ENCODE data around the gene C2CD5. TPM values are rescaled to one million over a fixed set of nuclear protein-coding genes. Genes with fewer than 3 reads are reported as not detected.

The C2CD5 gene
- total and polyA plus RNA-seq, 12 donors = 13.8 to 38.9 (median 27.4) TPM

DNA sequence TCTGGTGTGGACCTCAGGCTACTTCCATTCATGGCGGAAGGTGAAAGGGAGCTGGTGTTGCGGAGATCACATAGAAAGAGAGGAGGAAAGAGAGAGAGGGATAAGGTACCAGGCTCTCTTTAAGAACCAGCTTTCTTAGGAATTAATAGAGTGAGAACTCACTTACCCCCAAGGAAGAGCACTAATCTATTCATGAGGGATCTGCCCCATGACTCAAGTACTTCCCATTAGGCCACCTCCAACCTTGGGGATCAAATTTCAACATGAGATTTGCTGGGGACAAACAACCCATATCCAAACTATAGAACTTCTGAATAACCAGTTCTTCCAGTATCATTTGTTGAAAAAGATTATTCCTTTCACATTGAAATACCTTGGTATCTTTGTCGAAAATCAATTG, 34.0 kb upstream of the C2CD5 start:
- Histone ChIP-seq H3K9me3 (replicated peaks in 1 of 3) (no peaks in the 10 kb centered on the region), H3K4me3 (no peak overlapping the region), H3K27me3 (no peaks in the 10 kb centered on the region), H3K27ac (no peak overlapping the region), H3K4me1 (replicated peaks in 1 of 2) (no peaks in the 10 kb centered on the region), H3K36me3 (replicated peaks in 1 of 2) (no peaks in the 10 kb centered on the region)
- DNase-seq = no peak
- TF ChIP-seq, protein P1, sequence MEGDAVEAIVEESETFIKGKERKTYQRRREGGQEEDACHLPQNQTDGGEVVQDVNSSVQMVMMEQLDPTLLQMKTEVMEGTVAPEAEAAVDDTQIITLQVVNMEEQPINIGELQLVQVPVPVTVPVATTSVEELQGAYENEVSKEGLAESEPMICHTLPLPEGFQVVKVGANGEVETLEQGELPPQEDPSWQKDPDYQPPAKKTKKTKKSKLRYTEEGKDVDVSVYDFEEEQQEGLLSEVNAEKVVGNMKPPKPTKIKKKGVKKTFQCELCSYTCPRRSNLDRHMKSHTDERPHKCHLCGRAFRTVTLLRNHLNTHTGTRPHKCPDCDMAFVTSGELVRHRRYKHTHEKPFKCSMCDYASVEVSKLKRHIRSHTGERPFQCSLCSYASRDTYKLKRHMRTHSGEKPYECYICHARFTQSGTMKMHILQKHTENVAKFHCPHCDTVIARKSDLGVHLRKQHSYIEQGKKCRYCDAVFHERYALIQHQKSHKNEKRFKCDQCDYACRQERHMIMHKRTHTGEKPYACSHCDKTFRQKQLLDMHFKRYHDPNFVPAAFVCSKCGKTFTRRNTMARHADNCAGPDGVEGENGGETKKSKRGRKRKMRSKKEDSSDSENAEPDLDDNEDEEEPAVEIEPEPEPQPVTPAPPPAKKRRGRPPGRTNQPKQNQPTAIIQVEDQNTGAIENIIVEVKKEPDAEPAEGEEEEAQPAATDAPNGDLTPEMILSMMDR (IDR thresholded peaks at IDR 0.05) = no peak
- WGBS, 4 donors = 93 to 98% (median 96%) methylated on average over 3 of the region's 3 CpGs
- intact Hi-C loops (cut with DNase I) = no loop called here

- H3K27ac ChIP-seq = no peak overlapping the region
- no peak for TF ChIP-seq POLR2A (IDR thresholded peaks at IDR 0.05)
- TF ChIP-seq, protein P1 (IDR thresholded peaks at IDR 0.05) = no peak
- WGBS, 4 donors = 86 to 95% (median 91%) methylated on average over 1 of the region's 1 CpG
- no peak overlapping the region for H3K4me3 ChIP-seq
- no peaks in the 10 kb centered on the region for H3K36me3 ChIP-seq (replicated peaks in 1 of 2)
- intact Hi-C loops (cut with DNase I) = no loop called here
- DNase-seq = no peak
- H3K4me1 ChIP-seq (replicated peaks in 1 of 2) = no peaks in the 10 kb centered on the region
- no peaks in the 10 kb centered on the region for H3K9me3 ChIP-seq (replicated peaks in 1 of 3)
- no peaks in the 10 kb centered on the region for H3K27me3 ChIP-seq
Observed at GRCh38 chr12:22577667-22578066, 33.3 kb upstream of the C2CD5 start.

DNA sequence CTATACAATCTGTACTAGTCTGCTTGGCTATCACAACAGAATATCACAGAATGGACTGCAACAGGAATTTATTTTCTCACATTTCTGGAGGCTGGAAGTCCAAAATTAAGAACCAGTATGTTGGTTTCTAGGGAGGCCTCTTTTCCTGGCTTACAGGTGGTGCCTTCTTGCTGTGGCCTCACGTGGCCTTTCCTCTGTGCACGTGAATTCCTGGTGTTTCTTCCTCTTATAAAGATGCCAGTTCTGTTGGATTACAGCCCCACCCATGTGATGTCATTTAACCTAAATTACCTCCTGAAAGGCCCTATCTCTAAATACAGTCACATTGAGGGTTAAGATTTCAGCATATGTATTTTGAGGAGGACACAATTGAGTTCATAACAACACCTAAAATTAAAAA, 32.1 kb upstream of the C2CD5 start:
- Histone ChIP-seq H3K27me3 (no peaks in the 10 kb centered on the region), H3K4me1 (replicated peaks in 1 of 2) (no peaks in the 10 kb centered on the region), H3K4me3 (no peak overlapping the region), H3K9me3 (replicated peaks in 1 of 3) (no peaks in the 10 kb centered on the region), H3K36me3 (replicated peaks in 1 of 2) (no peaks in the 10 kb centered on the region), H3K27ac (no peak overlapping the region)
- no peak for DNase-seq
- TF ChIP-seq, protein P1 (IDR thresholded peaks at IDR 0.05) = no peak
- intact Hi-C loops (cut with DNase I) = no loop called here
- 79 to 94% (median 89%) methylated on average over 2 of the region's 2 CpGs for WGBS, 4 donors

GRCh38 chr12:22576065-22576464, 31.7 kb upstream of the C2CD5 start:
- TF ChIP-seq, protein P1 (IDR thresholded peaks at IDR 0.05) = no peak
- TF ChIP-seq POLR2A (IDR thresholded peaks at IDR 0.05) = no peak
- Histone ChIP-seq H3K27me3 (no peaks in the 10 kb centered on the region), H3K4me3 (no peak overlapping the region), H3K36me3 (replicated peaks in 1 of 2) (no peaks in the 10 kb centered on the region), H3K27ac (no peak overlapping the region), H3K4me1 (replicated peaks in 1 of 2) (no peaks in the 10 kb centered on the region), H3K9me3 (replicated peaks in 1 of 3) (no peaks in the 10 kb centered on the region)
- WGBS, 4 donors = 76 to 83% (median 82%) methylated on average over 1 of the region's 1 CpG
- intact Hi-C loops (cut with DNase I) = no loop called here
- no peak for DNase-seq
